Colonic mucosa (tissue), 4 donors: Measurements from ENCODE around the gene TMEM217. TPM values are rescaled to one million over a fixed set of nuclear protein-coding genes. Genes with fewer than 3 reads are reported as not detected.
A peak's percentile ranks its signal among the peaks of the same experiment; 100 is the strongest.

Source experiments
- DNase-seq: peaks from one replicate; pipeline ENCODE4 v3.0.0-alpha.2; 2020
- H3K27ac ChIP-seq: fragments of 200-600 bp; one replicate; pipeline ENCODE4 v1.8.0; 2021
- H3K27me3 ChIP-seq: fragments of 200-600 bp; one replicate; pipeline ENCODE4 v1.8.0; 2021
- H3K36me3 ChIP-seq: fragments of 200-600 bp; one replicate; pipeline ENCODE4 v1.8.0; 2021
- H3K4me1 ChIP-seq: fragments of 200-600 bp; one replicate; pipeline ENCODE4 v1.8.0; 2021; ENCODE audit warnings: mild to moderate bottlenecking
- H3K4me3 ChIP-seq: fragments of 200-600 bp; one replicate; pipeline ENCODE4 v1.8.0; 2021
- H3K9ac ChIP-seq, 2 donors: one replicate each; pipeline ENCODE4 v1.7.0; 2013; ENCODE audit warnings: control low read depth in 2 of 2, low read depth in 2 of 2, low read length in 2 of 2
- H3K9me3 ChIP-seq: fragments of 200-600 bp; one replicate; pipeline ENCODE4 v1.8.0; 2021
- CTCF ChIP-seq: fragments of 200-600 bp; IDR thresholded peaks from one replicate; pipeline ENCODE4 v1.8.0; 2022; ENCODE audit warnings: antibody characterized with exemption, mild to moderate bottlenecking
- intact Hi-C: fragments of 100-400 bp; cut with DNase I; formaldehyde crosslinking; loops from one replicate; pipeline ENCODE4 v1.14.1; 2022
- total RNA-seq, 2 donors: library from RNA; stranded (reverse); fragmentation: NEBNext Ultra II Directional in 1 of 2; extraction: Animal tissue kit (Norgen Biotek cat#: 25700) in 1 of 2; gene quantifications; one replicate each; pipeline ENCODE4 v1.2.1, GENCODE V29; 2021
- donor health status: healthy.
- donor health status: DM: no; HTN: no; CAD: no.
- donor health status: DM: no; HTN: no; CAD: no.

Gene TMEM217
- total RNA-seq, 2 donors from 2014 or later = 0.62 to 1.2 TPM

GRCh38 chr6:37256692-37257319, 1.1 kb downstream of the TMEM217 start:
- H3K4me3 ChIP-seq = peak overlapping the region; percentile 90
- peak overlapping the region; percentile 37 to 84 for H3K9ac ChIP-seq
- no peaks in the 10 kb centered on the region for H3K4me1 ChIP-seq

GRCh38 chr6:37254881-37255280, 3.1 kb downstream of the TMEM217 start:
- intact Hi-C loops = no loop called here
- no peak for DNase-seq
- Histone ChIP-seq H3K9ac (no peak overlapping the region), H3K4me3 (no peak overlapping the region), H3K27me3 (no peaks in the 10 kb centered on the region), H3K36me3 (no peaks in the 10 kb centered on the region), H3K9me3 (no peaks in the 10 kb centered on the region), H3K27ac (no peak overlapping the region), H3K4me1 (no peaks in the 10 kb centered on the region)
- no peak for TF ChIP-seq CTCF

More at GRCh38 chr6:37256692-37257319, 1.1 kb downstream of the TMEM217 start:
- DNase-seq = no peak
- Histone ChIP-seq H3K27me3 (no peaks in the 10 kb centered on the region), H3K27ac (peak overlapping the region; percentile 0), H3K9me3 (no peaks in the 10 kb centered on the region), H3K36me3 (no peaks in the 10 kb centered on the region)
- intact Hi-C loops = no loop called here
- no peak for TF ChIP-seq CTCF

- no peak for TF ChIP-seq CTCF
- Histone ChIP-seq H3K27me3 (no peaks in the 10 kb centered on the region), H3K36me3 (no peaks in the 10 kb centered on the region), H3K9me3 (no peaks in the 10 kb centered on the region), H3K27ac (no peak overlapping the region), H3K9ac (no peak overlapping the region), H3K4me1 (no peaks in the 10 kb centered on the region), H3K4me3 (no peak overlapping the region)
- DNase-seq = no peak
- intact Hi-C loops = no loop called here
Observed at GRCh38 chr6:37253486-37254007, 4.4 kb downstream of the TMEM217 start.

- H3K4me3 ChIP-seq = no peak overlapping the region
- H3K9me3 ChIP-seq = no peaks in the 10 kb centered on the region
- no peaks in the 10 kb centered on the region for H3K36me3 ChIP-seq
- H3K27ac ChIP-seq = no peak overlapping the region
- no peaks in the 10 kb centered on the region for H3K4me1 ChIP-seq
- H3K9ac ChIP-seq = no peak overlapping the region
- intact Hi-C loops = no loop called here
- no peak for DNase-seq
- no peaks in the 10 kb centered on the region for H3K27me3 ChIP-seq
- TF ChIP-seq CTCF = no peak
Observed at GRCh38 chr6:37251211-37251780, 6.6 kb downstream of the TMEM217 start.

GRCh38 chr6:37244430-37245310, 13.3 kb downstream of the TMEM217 start:
- Histone ChIP-seq H3K9ac (peak overlapping the region in 1 of 2 donors; percentile 35), H3K9me3 (no peaks in the 10 kb centered on the region), H3K4me1 (peaks cover 8% of the 10 kb centered on the region), H3K27me3 (no peaks in the 10 kb centered on the region), H3K27ac (peak overlapping the region; percentile 74), H3K4me3 (no peak overlapping the region), H3K36me3 (no peaks in the 10 kb centered on the region)
- TF ChIP-seq CTCF = no peak
- intact Hi-C loops = no loop called here
- DNase-seq = peak; percentile 77
